Loucy (cell line): ENCODE results near the gene CAB39.

Experiments used
- H2AFZ ChIP-seq: fragments of 200-600 bp; sonication (generic); 2 replicates; pipeline ENCODE4 v1.6.0; 2016; ENCODE audit warnings: antibody characterized with exemption, mild to moderate bottlenecking, low read length, moderate library complexity
- H3F3A ChIP-seq: fragments of 200-600 bp; 2 replicates; pipeline ENCODE4 v1.6.0; 2016; ENCODE audit warnings: antibody characterized with exemption, low read depth, mild to moderate bottlenecking
- H3K27me3 ChIP-seq: fragments of 200-600 bp; sonication (generic); 2 replicates; pipeline ENCODE4 v1.6.1; 2014; ENCODE audit warnings: low read length, mild to moderate bottlenecking; ENCODE audit not compliant: insufficient read depth, poor library complexity, severe bottlenecking
- H3K36me3 ChIP-seq: fragments of 200-600 bp; sonication (generic); 2 replicates; pipeline ENCODE4 v1.6.1; 2016; ENCODE audit warnings: low read length; ENCODE audit not compliant: insufficient read depth
- H3K4me1 ChIP-seq: fragments of 200-600 bp; sonication (generic); 2 replicates; pipeline ENCODE4 v1.5.1; 2014; ENCODE audit warnings: low read length, mild to moderate bottlenecking; ENCODE audit not compliant: insufficient read depth, poor library complexity, severe bottlenecking
- H3K4me2 ChIP-seq: fragments of 200-600 bp; sonication (generic); 2 replicates; pipeline ENCODE4 v1.6.0; 2014; ENCODE audit warnings: antibody characterized with exemption, low read length, low read depth, mild to moderate bottlenecking; ENCODE audit not compliant: poor library complexity, severe bottlenecking
- H3K4me3 ChIP-seq: fragments of 200-600 bp; sonication (generic); 2 replicates; pipeline ENCODE4 v1.5.1; 2014; ENCODE audit warnings: low read length, mild to moderate bottlenecking, mixed read lengths; ENCODE audit not compliant: poor library complexity, severe bottlenecking
- H3K79me2 ChIP-seq: fragments of 200-600 bp; sonication (generic); 2 replicates; pipeline ENCODE4 v1.6.1; 2014; ENCODE audit warnings: low read length; ENCODE audit not compliant: insufficient read depth
- H3K9ac ChIP-seq: fragments of 200-600 bp; sonication (generic); 2 replicates; pipeline ENCODE4 v1.6.0; 2014; ENCODE audit warnings: mild to moderate bottlenecking, low read depth, low read length, moderate library complexity; ENCODE audit not compliant: poor library complexity, severe bottlenecking
- H3K9me2 ChIP-seq: fragments of 200-600 bp; sonication (generic); replicated peaks from 2 replicates; pipeline ENCODE4 v1.6.1; 2016; ENCODE audit warnings: low read depth, low read length, mixed read lengths
- H3K9me3 ChIP-seq: fragments of 200-600 bp; sonication (generic); 2 replicates; pipeline ENCODE4 v1.6.1; 2014; ENCODE audit warnings: mild to moderate bottlenecking, antibody characterized with exemption, low read length, low read depth; ENCODE audit not compliant: insufficient read depth
- H4K20me1 ChIP-seq: fragments of 200-600 bp; sonication (generic); 2 replicates; pipeline ENCODE4 v1.6.0; 2014; ENCODE audit warnings: antibody characterized with exemption, low read length, mild to moderate bottlenecking; ENCODE audit not compliant: insufficient read depth, poor library complexity, severe bottlenecking
- EZH2phosphoT487 ChIP-seq: fragments of 200-600 bp; IDR thresholded peaks from 2 replicates; pipeline ENCODE4 v1.6.1; 2018; ENCODE audit warnings: antibody characterized with exemption, mild to moderate bottlenecking, moderate library complexity, borderline replicate concordance
- TF ChIP-seq, protein P1 (sequence below): fragments of 200-600 bp; sonication (generic); conservative IDR thresholded peaks from 2 replicates; pipeline ENCODE4 v1.5.1; 2014; ENCODE audit warnings: mild to moderate bottlenecking, antibody characterized with exemption, low read length

CAB39 gene

GRCh38 chr2:230731512-230731911 lies 18.9 kb downstream of the CAB39 start:
- H3K4me2 ChIP-seq: no peak overlapping the region
- no peaks in the 10 kb centered on the region for H3K9me2 ChIP-seq
- no peaks in the 10 kb centered on the region for H3K9me3 ChIP-seq
- H3F3A ChIP-seq: no peaks in the 10 kb centered on the region
- H3K4me3 ChIP-seq: no peak overlapping the region
- H3K36me3 ChIP-seq: no peaks in the 10 kb centered on the region; the same call in 1 of the 2 replicates
- no peaks in the 10 kb centered on the region for H3K27me3 ChIP-seq
- no peak overlapping the region for H3K9ac ChIP-seq
- no peak overlapping the region for H2AFZ ChIP-seq
- H4K20me1 ChIP-seq: peaks cover 54% of the 10 kb centered on the region
- peaks cover 16% of the 10 kb centered on the region for H3K4me1 ChIP-seq
- peaks cover 94% of the 10 kb centered on the region for H3K79me2 ChIP-seq
- TF ChIP-seq, protein P1, sequence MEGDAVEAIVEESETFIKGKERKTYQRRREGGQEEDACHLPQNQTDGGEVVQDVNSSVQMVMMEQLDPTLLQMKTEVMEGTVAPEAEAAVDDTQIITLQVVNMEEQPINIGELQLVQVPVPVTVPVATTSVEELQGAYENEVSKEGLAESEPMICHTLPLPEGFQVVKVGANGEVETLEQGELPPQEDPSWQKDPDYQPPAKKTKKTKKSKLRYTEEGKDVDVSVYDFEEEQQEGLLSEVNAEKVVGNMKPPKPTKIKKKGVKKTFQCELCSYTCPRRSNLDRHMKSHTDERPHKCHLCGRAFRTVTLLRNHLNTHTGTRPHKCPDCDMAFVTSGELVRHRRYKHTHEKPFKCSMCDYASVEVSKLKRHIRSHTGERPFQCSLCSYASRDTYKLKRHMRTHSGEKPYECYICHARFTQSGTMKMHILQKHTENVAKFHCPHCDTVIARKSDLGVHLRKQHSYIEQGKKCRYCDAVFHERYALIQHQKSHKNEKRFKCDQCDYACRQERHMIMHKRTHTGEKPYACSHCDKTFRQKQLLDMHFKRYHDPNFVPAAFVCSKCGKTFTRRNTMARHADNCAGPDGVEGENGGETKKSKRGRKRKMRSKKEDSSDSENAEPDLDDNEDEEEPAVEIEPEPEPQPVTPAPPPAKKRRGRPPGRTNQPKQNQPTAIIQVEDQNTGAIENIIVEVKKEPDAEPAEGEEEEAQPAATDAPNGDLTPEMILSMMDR: no peak
- no peak for TF ChIP-seq EZH2phosphoT487

- Histone ChIP-seq H3K27me3 (no peaks in the 10 kb centered on the region), H3K4me2 (no peak overlapping the region), H3K79me2 (peaks cover 99% of the 10 kb centered on the region), H3K4me1 (peaks cover 31% of the 10 kb centered on the region), H3K36me3 (no peaks in the 10 kb centered on the region), H3K4me3 (no peak overlapping the region), H2AFZ (no peak overlapping the region), H3K9ac (no peak overlapping the region), H3F3A (no peaks in the 10 kb centered on the region), H3K9me2 (no peaks in the 10 kb centered on the region), H4K20me1 (peaks cover 63% of the 10 kb centered on the region), H3K9me3 (no peaks in the 10 kb centered on the region)
- no peak for TF ChIP-seq EZH2phosphoT487
- TF ChIP-seq, protein P1: no peak
Measured at GRCh38 chr2:230732914-230733401, 20.3 kb downstream of the CAB39 start.

DNA sequence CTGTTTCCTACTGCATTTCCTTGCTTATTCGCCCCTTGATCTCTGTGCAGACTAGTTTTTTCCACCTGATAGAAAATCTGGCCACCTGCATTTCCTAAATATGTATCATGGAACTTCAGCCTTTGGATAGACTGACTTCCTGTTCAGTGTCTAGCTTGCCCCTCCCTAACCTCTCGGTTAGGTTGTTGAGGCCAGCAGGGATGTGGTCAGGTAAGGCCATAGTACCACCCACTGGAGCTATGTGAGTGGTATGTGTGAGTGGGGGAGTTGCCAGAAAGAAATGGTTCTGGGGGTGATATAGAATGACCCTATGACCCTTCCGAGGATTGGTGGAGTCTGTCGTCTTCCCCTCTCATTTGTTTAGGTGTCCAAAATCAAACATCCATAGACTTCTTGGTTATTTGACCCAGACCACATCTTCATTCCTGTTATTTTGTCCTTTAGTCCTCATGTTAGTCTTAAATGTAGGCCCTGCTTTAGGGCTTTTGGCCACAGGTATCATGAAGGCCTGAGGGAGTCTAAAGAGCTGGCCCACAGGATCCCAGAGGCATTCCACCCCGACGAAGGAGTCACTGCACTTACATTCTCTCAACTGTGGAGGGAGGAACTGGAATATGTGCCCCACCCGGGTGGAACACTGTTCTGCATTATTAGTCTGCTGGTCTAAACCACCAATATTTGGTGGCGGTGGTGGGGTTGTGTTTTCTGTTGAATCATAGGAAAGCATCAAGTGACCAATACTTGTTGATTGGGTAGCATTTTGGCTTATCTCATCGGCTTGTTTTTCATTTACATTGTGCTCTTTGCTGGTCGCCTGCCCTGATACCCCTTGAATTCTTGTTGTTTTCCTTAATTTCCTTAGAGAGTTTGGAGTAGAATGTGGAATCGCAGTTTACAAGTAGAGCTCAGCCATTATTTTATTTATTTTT lies 21.9 kb downstream of the CAB39 start:
- H4K20me1 ChIP-seq: peaks cover 68% of the 10 kb centered on the region
- H3F3A ChIP-seq: no peaks in the 10 kb centered on the region
- H3K4me2 ChIP-seq: no peak overlapping the region
- H3K9ac ChIP-seq: no peak overlapping the region
- H3K36me3 ChIP-seq: no peaks in the 10 kb centered on the region
- TF ChIP-seq EZH2phosphoT487: no peak
- TF ChIP-seq, protein P1: no peak
- H3K4me3 ChIP-seq: no peak overlapping the region
- no peaks in the 10 kb centered on the region for H3K9me2 ChIP-seq
- peaks cover 40% of the 10 kb centered on the region for H3K4me1 ChIP-seq
- H3K27me3 ChIP-seq: no peaks in the 10 kb centered on the region
- no peaks in the 10 kb centered on the region for H3K9me3 ChIP-seq
- H2AFZ ChIP-seq: no peak overlapping the region
- H3K79me2 ChIP-seq: peaks cover 100% of the 10 kb centered on the region
